Measurements from ENCODE around the gene SPEN.

SPEN gene

GRCh38 chr1:15965228-15965767 is 117.8 kb downstream of the SPEN start:
- Histone ChIP-seq H3K4me3 (peak overlapping the region; percentile 11; the same call in 1 of the 2 replicates), H3K27ac (peak overlapping the region; percentile 61; the same call in 1 of the 2 replicates), H3K9ac (ENCODE audit: insufficient read length) (no peak overlapping the region), H3K36me3 (ENCODE audit: insufficient read depth, low read length) (peaks cover 23% of the 10 kb centered on the region), H3K9me3 (ENCODE audit: low read depth, low read length) (peaks cover 5% of the 10 kb centered on the region; the same call in 1 of the 2 replicates)
- TF ChIP-seq POLR2AphosphoS5 (IDR thresholded peaks at IDR 0.05; ENCODE audit: borderline replicate concordance, low read depth, low read length), result no peak
- TF ChIP-seq FOXP2 (optimal IDR thresholded peaks at IDR 0.05; ENCODE audit: control extremely low read depth, extremely low read length, insufficient read depth), result no peak
- no peak for TF ChIP-seq EZH2 (IDR thresholded peaks at IDR 0.05)
- no peak for DNase-seq (ENCODE audit: low read depth, low spot score)

- no peak for DNase-seq (ENCODE audit: low read depth, low spot score)
- peaks cover 27% of the 10 kb centered on the region for H3K36me3 ChIP-seq (ENCODE audit: insufficient read depth, low read length)
- peaks cover 5% of the 10 kb centered on the region; the same call in 1 of the 2 replicates for H3K9me3 ChIP-seq (ENCODE audit: low read depth, low read length)
- peak overlapping the region; percentile 61 for H3K27ac ChIP-seq
- no peak for TF ChIP-seq POLR2AphosphoS5 (IDR thresholded peaks at IDR 0.05; ENCODE audit: borderline replicate concordance, low read depth, low read length)
- TF ChIP-seq FOXP2 (optimal IDR thresholded peaks at IDR 0.05; ENCODE audit: control extremely low read depth, extremely low read length, insufficient read depth), result no peak
- TF ChIP-seq EZH2 (IDR thresholded peaks at IDR 0.05), result no peak
- peak overlapping the region; percentile 11; the same call in 1 of the 2 replicates for H3K4me3 ChIP-seq
- no peak overlapping the region for H3K9ac ChIP-seq (ENCODE audit: insufficient read length)
Observed at GRCh38 chr1:15966081-15966955, 118.8 kb downstream of the SPEN start.

GRCh38 chr1:15966956-15967344 is 119.4 kb downstream of the SPEN start:
- DNase-seq (ENCODE audit: low read depth, low spot score), result no peak
- Histone ChIP-seq H3K27ac (no peak overlapping the region), H3K4me3 (no peak overlapping the region), H3K36me3 (ENCODE audit: insufficient read depth, low read length) (peaks cover 33% of the 10 kb centered on the region), H3K9me3 (ENCODE audit: low read depth, low read length) (peaks cover 5% of the 10 kb centered on the region; the same call in 1 of the 2 replicates), H3K9ac (ENCODE audit: insufficient read length) (no peak overlapping the region)
- TF ChIP-seq FOXP2 (optimal IDR thresholded peaks at IDR 0.05; ENCODE audit: control extremely low read depth, extremely low read length, insufficient read depth), result no peak
- TF ChIP-seq EZH2 (IDR thresholded peaks at IDR 0.05), result no peak
- TF ChIP-seq POLR2AphosphoS5 (IDR thresholded peaks at IDR 0.05; ENCODE audit: borderline replicate concordance, low read depth, low read length), result no peak

- no peak for DNase-seq (ENCODE audit: low read depth, low spot score)
- no peak for TF ChIP-seq EZH2 (IDR thresholded peaks at IDR 0.05)
- no peak for TF ChIP-seq POLR2AphosphoS5 (IDR thresholded peaks at IDR 0.05; ENCODE audit: borderline replicate concordance, low read depth, low read length)
- no peak for TF ChIP-seq FOXP2 (optimal IDR thresholded peaks at IDR 0.05; ENCODE audit: control extremely low read depth, extremely low read length, insufficient read depth)
- H3K27ac ChIP-seq, result no peak overlapping the region
- H3K4me3 ChIP-seq, result no peak overlapping the region
- H3K9me3 ChIP-seq (ENCODE audit: low read depth, low read length), result peaks cover 5% of the 10 kb centered on the region; the same call in 1 of the 2 replicates
- H3K36me3 ChIP-seq (ENCODE audit: insufficient read depth, low read length), result peaks cover 45% of the 10 kb centered on the region
- H3K9ac ChIP-seq (ENCODE audit: insufficient read length), result no peak overlapping the region
Observed at GRCh38 chr1:15968172-15968571, 120.7 kb downstream of the SPEN start.

GRCh38 chr1:15969321-15969880 is 121.9 kb downstream of the SPEN start:
- no peak overlapping the region for H3K27ac ChIP-seq
- DNase-seq (ENCODE audit: low read depth, low spot score), result no peak
- TF ChIP-seq POLR2AphosphoS5 (IDR thresholded peaks at IDR 0.05; ENCODE audit: borderline replicate concordance, low read depth, low read length), result no peak
- no peak for TF ChIP-seq FOXP2 (optimal IDR thresholded peaks at IDR 0.05; ENCODE audit: control extremely low read depth, extremely low read length, insufficient read depth)
- peaks cover 48% of the 10 kb centered on the region for H3K36me3 ChIP-seq (ENCODE audit: insufficient read depth, low read length)
- H3K4me3 ChIP-seq, result no peak overlapping the region
- peaks cover 5% of the 10 kb centered on the region; the same call in 1 of the 2 replicates for H3K9me3 ChIP-seq (ENCODE audit: low read depth, low read length)
- no peak overlapping the region for H3K9ac ChIP-seq (ENCODE audit: insufficient read length)

GRCh38 chr1:15970911-15971310 is 123.4 kb downstream of the SPEN start:
- DNase-seq (ENCODE audit: low read depth, low spot score), result no peak
- TF ChIP-seq POLR2AphosphoS5 (IDR thresholded peaks at IDR 0.05; ENCODE audit: borderline replicate concordance, low read depth, low read length), result no peak
- TF ChIP-seq EZH2 (IDR thresholded peaks at IDR 0.05), result no peak
- no peak for TF ChIP-seq FOXP2 (optimal IDR thresholded peaks at IDR 0.05; ENCODE audit: control extremely low read depth, extremely low read length, insufficient read depth)
- Histone ChIP-seq H3K9me3 (ENCODE audit: low read depth, low read length) (peaks cover 5% of the 10 kb centered on the region; the same call in 1 of the 2 replicates), H3K9ac (ENCODE audit: insufficient read length) (no peak overlapping the region), H3K4me3 (no peak overlapping the region), H3K27ac (no peak overlapping the region), H3K36me3 (ENCODE audit: insufficient read depth, low read length) (peaks cover 48% of the 10 kb centered on the region)

GRCh38 chr1:15972409-15972808 is 124.9 kb downstream of the SPEN start:
- peaks cover 48% of the 10 kb centered on the region for H3K36me3 ChIP-seq (ENCODE audit: insufficient read depth, low read length)
- no peak for DNase-seq (ENCODE audit: low read depth, low spot score)

GRCh38 chr1:15973772-15974171 is 126.3 kb downstream of the SPEN start:
- Histone ChIP-seq H3K4me3 (no peak overlapping the region), H3K36me3 (ENCODE audit: insufficient read depth, low read length) (peaks cover 39% of the 10 kb centered on the region), H3K9me3 (ENCODE audit: low read depth, low read length) (peaks cover 5% of the 10 kb centered on the region; the same call in 1 of the 2 replicates), H3K27ac (no peak overlapping the region), H3K9ac (ENCODE audit: insufficient read length) (no peak overlapping the region)
- DNase-seq (ENCODE audit: low read depth, low spot score), result no peak
- TF ChIP-seq EZH2 (IDR thresholded peaks at IDR 0.05) (no peak), POLR2AphosphoS5 (IDR thresholded peaks at IDR 0.05; ENCODE audit: borderline replicate concordance, low read depth, low read length) (no peak), FOXP2 (optimal IDR thresholded peaks at IDR 0.05; ENCODE audit: control extremely low read depth, extremely low read length, insufficient read depth) (no peak)

More at GRCh38 chr1:15972409-15972808, 124.9 kb downstream of the SPEN start:
- Histone ChIP-seq H3K4me3 (no peak overlapping the region), H3K9me3 (ENCODE audit: low read depth, low read length) (peaks cover 5% of the 10 kb centered on the region; the same call in 1 of the 2 replicates), H3K9ac (ENCODE audit: insufficient read length) (no peak overlapping the region), H3K27ac (no peak overlapping the region)
- TF ChIP-seq FOXP2 (optimal IDR thresholded peaks at IDR 0.05; ENCODE audit: control extremely low read depth, extremely low read length, insufficient read depth) (no peak), EZH2 (IDR thresholded peaks at IDR 0.05) (no peak), POLR2AphosphoS5 (IDR thresholded peaks at IDR 0.05; ENCODE audit: borderline replicate concordance, low read depth, low read length) (no peak)
